ENCODE data around the gene PLCB1. TPM values are rescaled to one million over a fixed set of nuclear protein-coding genes. Genes with fewer than 3 reads are reported as not detected.
"Not testable (repeated sequence)": the region's sequence is repeated elsewhere in the genome, so short reads cannot be mapped to it uniquely, and the experiment has no call there.

Gene PLCB1
- polyA plus RNA-seq, 3 donors from 2014 or later: 11.0 to 20.4 (median 12.6) TPM

GRCh38 chr20:8432435-8433148 is 300.5 kb downstream of the PLCB1 start:
- Mint-ChIP-seq H3K9me3 (no peaks in the 10 kb centered on the region), H3K36me3 (peaks cover 0 to 8% (median 5%) of the 10 kb centered on the region in 3 donors), H3K4me1 (peaks cover 31 to 39% of the 10 kb centered on the region in 2 donors), H3K27ac (no peak overlapping the region), H3K27me3 (ENCODE audit: low read depth in 3 of 3) (peaks cover 2 to 24% (median 4%) of the 10 kb centered on the region in 3 donors), H3K4me3 (no peak overlapping the region)
- no peak for DNase-seq

DNA sequence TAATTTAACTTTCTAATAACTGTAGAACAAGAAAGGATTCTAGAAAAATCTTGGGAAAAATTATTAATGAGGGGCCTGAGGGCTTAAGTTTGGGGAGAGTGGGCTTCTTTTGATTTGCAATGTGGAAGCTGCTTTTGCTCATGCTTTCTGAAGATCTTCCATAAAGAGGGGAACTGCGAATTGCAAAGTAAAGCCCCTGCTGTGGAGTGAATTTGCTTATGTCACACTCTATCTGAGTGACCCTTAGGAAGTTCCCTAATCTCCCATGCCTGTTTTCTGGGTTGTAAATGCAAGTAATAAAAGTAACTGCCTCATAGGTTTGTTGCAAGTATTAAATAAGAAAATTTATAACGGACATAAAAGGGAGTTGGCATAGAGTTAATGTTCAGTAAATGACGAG is 301.2 kb downstream of the PLCB1 start:
- Mint-ChIP-seq H3K4me3 (no peak overlapping the region), H3K4me1 (peaks cover 24 to 32% of the 10 kb centered on the region in 2 donors), H3K27ac (no peak overlapping the region), H3K36me3 (peaks cover 0 to 8% (median 5%) of the 10 kb centered on the region in 3 donors), H3K9me3 (no peaks in the 10 kb centered on the region), H3K27me3 (ENCODE audit: low read depth in 3 of 3) (peaks cover under 1 to 22% (median 4%) of the 10 kb centered on the region in 3 donors)
- no peak for DNase-seq

DNA sequence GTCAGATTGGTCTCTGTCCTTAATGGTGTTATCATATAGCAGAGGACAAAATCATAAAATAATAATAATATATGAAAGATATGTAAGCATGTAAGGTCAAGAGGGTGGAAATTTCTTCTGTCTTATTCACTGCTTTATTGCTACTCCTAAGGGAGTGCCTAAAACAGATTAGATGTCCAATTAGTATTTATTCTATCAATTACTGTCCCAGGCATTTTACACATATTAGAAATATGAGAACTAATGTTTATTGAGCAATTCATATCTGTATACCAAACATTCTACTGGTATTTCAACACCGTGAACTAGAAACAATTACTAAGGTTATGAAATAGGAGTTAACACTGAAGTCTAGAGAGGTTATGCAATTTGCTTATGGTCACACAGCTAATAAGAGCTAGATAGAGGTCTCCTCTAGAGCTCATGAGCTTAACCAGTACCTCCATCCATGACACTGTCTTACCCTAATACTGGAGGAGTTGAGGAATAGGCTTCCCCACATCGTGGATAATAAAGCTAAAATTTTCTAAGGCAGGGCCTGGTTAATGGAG is 302.3 kb downstream of the PLCB1 start:
- peaks cover 12 to 21% of the 10 kb centered on the region in 2 donors for H3K4me1 Mint-ChIP-seq
- no peaks in the 10 kb centered on the region for H3K9me3 Mint-ChIP-seq
- H3K4me3 Mint-ChIP-seq: no peak overlapping the region
- DNase-seq: no peak
- H3K27me3 Mint-ChIP-seq (ENCODE audit: low read depth in 3 of 3): peaks cover 0 to 16% (median 4%) of the 10 kb centered on the region in 3 donors
- H3K27ac Mint-ChIP-seq: no peak overlapping the region
- peaks cover 0 to 8% (median 5%) of the 10 kb centered on the region in 3 donors for H3K36me3 Mint-ChIP-seq

GRCh38 chr20:8435285-8436035 is 303.4 kb downstream of the PLCB1 start:
- Mint-ChIP-seq H3K9me3 (no peaks in the 10 kb centered on the region), H3K27ac (no peak overlapping the region), H3K4me3 (no peak overlapping the region), H3K4me1 (peaks cover 3 to 10% of the 10 kb centered on the region in 2 donors), H3K36me3 (peaks cover 0 to 8% (median 5%) of the 10 kb centered on the region in 3 donors), H3K27me3 (ENCODE audit: low read depth in 3 of 3) (peaks cover 0 to 10% (median 0%) of the 10 kb centered on the region in 3 donors)
- DNase-seq: no peak

DNA sequence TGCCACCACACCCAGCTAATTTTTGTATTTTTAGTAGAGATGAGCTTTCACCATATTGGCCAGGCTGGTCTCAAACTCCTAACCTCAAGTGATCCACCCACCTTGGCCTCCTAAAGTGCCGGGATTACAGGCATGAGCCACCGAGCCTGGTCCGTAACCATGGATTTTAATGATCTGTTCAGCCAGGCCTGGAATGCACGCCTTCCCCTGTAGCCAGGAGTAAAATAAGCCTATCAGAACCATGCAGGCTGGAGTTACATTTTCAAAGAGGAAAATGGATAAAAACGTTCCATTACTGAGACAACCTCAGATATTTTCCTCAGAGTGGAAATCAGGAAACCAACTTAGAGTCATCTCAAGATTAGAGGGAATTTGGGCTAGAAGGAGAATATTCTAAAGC is 304.9 kb downstream of the PLCB1 start:
- DNase-seq; H3K27me3 Mint-ChIP-seq (ENCODE audit: low read depth in 3 of 3); H3K9me3 Mint-ChIP-seq; H3K27ac Mint-ChIP-seq; H3K4me3 Mint-ChIP-seq; H3K4me1 Mint-ChIP-seq; H3K36me3 Mint-ChIP-seq: not testable (repeated sequence)

DNA sequence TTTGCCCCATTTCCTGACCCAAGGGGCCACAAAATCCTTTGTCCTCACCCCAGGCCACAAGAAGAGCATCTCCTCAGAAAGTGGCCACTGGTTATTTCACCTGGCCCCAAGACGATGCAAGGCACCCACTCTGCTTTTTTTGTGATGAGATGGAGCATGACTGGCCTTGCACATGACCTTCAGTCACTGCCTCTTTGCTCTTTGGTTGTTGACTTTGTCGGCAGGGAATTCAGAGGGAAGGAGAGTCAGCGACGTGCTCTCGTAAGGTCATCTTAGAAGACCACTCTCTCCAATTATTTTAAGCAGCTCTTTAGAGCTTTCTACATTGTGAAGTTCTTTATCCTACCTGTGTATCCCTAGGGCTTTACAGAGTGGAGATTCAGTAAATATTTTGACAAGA is 306.7 kb downstream of the PLCB1 start:
- H3K4me1 Mint-ChIP-seq: peaks cover 1 to 6% of the 10 kb centered on the region in 2 donors
- H3K27ac Mint-ChIP-seq: no peak overlapping the region
- H3K9me3 Mint-ChIP-seq: no peaks in the 10 kb centered on the region
- DNase-seq: no peak
- H3K4me3 Mint-ChIP-seq: no peak overlapping the region
- no peaks in the 10 kb centered on the region for H3K27me3 Mint-ChIP-seq (ENCODE audit: low read depth in 3 of 3)
- H3K36me3 Mint-ChIP-seq: peaks cover 0 to 4% (median under 1%) of the 10 kb centered on the region in 3 donors

DNA sequence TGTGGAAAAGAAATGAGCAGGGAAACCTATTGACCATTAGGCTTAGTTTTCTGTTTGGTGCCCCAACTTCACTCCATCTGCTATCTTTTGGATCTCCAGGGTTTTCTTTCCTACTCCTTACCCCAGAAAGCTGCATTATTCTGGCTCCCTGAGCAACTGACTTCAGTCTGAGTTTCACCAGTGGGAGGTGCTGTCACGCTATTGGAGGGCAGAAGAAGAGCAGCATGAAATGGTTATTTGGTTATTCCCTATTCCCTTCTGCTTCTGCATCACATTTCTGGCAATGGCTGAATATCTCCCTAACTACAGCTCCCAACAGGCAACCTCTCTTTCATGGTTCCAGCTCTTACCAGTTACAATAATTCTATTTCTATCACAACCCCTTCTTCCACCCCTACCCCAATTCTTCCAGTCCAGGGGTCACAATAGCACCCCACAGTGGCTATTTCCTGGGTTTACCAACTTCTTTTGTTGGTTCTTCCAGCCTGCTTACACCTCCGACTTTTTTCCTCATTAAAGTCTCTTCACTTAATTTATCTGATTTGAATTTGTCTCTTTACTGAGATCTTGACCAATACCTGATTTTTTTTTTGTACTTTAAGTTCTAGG is 311.5 kb downstream of the PLCB1 start:
- Mint-ChIP-seq H3K4me3 (no peak overlapping the region), H3K4me1 (peaks cover 0 to 5% of the 10 kb centered on the region in 2 donors), H3K27ac (peak overlapping the region in 1 of 6 donors; percentile 31), H3K9me3 (no peaks in the 10 kb centered on the region), H3K36me3 (peaks cover 0 to 6% (median 3%) of the 10 kb centered on the region in 3 donors), H3K27me3 (ENCODE audit: low read depth in 3 of 3) (no peaks in the 10 kb centered on the region)
- DNase-seq: no peak

GRCh38 chr20:8447262-8448120 is 315.4 kb downstream of the PLCB1 start:
- H3K36me3 Mint-ChIP-seq: peaks cover 3 to 6% (median 5%) of the 10 kb centered on the region in 3 donors
- H3K4me1 Mint-ChIP-seq: peaks cover 0 to 5% of the 10 kb centered on the region in 2 donors
- no peak for DNase-seq
- no peak overlapping the region for H3K4me3 Mint-ChIP-seq
- H3K9me3 Mint-ChIP-seq: no peaks in the 10 kb centered on the region
- H3K27me3 Mint-ChIP-seq (ENCODE audit: low read depth in 3 of 3): peaks cover 0 to 2% (median 0%) of the 10 kb centered on the region in 3 donors
- H3K27ac Mint-ChIP-seq: peak overlapping the region in 1 of 6 donors; percentile 45

DNA sequence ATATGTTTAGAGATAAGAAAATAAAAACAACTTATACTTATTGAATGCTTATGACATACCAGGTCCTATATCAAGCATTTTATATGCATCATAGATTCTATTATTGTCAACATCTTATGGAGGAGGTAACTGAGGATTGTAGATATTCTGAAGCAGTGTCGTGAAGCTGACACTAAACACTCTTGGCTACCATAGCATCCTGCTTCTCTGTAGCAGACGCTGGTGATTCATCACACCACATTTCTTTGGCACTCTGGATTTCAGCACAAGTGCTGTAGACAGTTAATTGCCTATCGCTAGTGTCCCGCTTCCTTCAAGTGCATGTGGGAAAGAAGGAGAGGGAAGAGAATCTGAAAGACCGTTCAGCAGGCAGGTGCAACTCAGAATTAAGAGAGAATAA is 317.1 kb downstream of the PLCB1 start:
- Mint-ChIP-seq H3K4me3 (no peak overlapping the region), H3K36me3 (peaks cover 0 to 7% (median 0%) of the 10 kb centered on the region in 3 donors), H3K27ac (no peak overlapping the region), H3K27me3 (ENCODE audit: low read depth in 3 of 3) (peaks cover 0 to 2% (median 0%) of the 10 kb centered on the region in 3 donors), H3K9me3 (no peaks in the 10 kb centered on the region), H3K4me1 (peaks cover 10 to 13% of the 10 kb centered on the region in 2 donors)
- no peak for DNase-seq

DNA sequence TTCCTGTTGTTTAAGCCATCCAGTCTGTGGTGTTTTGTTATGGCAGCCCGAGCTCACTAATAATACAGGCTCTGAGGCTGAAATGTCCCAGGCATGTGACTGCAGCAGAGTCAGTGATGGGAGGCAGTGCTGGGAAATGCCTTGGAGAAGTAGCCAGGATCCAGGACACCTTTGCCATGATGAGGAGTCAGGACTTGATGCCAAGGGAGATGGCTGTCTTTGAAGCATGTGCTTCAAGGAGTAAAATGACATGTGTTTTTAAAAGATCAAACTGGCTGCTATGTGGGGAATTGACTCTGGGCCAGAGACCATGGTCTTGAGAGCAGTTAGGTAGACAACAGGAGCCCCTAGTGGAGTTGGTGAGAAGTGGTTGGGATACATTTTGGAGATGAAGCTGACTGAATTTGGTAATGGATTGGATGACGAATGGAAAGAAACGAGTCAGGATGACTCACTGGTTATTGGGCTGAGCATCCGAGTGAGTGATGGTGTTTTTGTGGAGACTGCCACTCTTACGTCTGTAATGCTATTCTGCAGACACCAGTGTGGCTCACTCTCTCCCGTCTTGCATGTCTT is 322.2 kb downstream of the PLCB1 start:
- H3K36me3 Mint-ChIP-seq: peaks cover 0 to 7% (median 0%) of the 10 kb centered on the region in 3 donors
- H3K9me3 Mint-ChIP-seq: no peaks in the 10 kb centered on the region
- H3K4me1 Mint-ChIP-seq: peaks cover 27 to 38% of the 10 kb centered on the region in 2 donors
- no peak overlapping the region for H3K4me3 Mint-ChIP-seq
- DNase-seq: peak in 2 of 3 donors; percentile 4 to 6
- H3K27ac Mint-ChIP-seq: no peak overlapping the region
- H3K27me3 Mint-ChIP-seq (ENCODE audit: low read depth in 3 of 3): peaks cover 0 to 2% (median 1%) of the 10 kb centered on the region in 3 donors

- H3K27ac Mint-ChIP-seq: no peak overlapping the region
- no peak overlapping the region for H3K4me3 Mint-ChIP-seq
- H3K9me3 Mint-ChIP-seq: no peaks in the 10 kb centered on the region
- H3K27me3 Mint-ChIP-seq (ENCODE audit: low read depth in 3 of 3): peaks cover 0 to 2% (median under 1%) of the 10 kb centered on the region in 3 donors
- H3K4me1 Mint-ChIP-seq: peaks cover 27 to 38% of the 10 kb centered on the region in 2 donors
- H3K36me3 Mint-ChIP-seq: peaks cover 0 to 5% (median 0%) of the 10 kb centered on the region in 3 donors
- no peak for DNase-seq
Measured at GRCh38 chr20:8456765-8457164, 324.7 kb downstream of the PLCB1 start.

DNA sequence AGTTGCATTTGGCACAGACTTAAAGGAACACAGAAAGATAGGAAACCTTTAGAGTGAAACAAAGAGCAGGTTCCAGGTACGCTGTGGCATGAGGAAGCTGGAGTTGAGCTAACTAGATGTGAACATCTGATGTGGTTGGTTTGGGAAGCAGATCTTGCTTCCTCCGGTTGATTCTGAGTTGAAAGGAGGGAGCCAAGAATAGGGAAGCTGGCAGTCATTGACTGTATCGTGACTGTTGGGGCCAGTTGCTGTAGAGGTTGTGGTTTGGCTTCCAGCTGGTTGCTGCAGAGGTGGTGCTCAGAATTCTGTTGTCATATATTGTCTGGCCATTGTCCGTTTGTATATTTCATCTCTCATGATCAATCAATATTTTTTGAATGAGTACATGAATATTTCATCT is 325.9 kb downstream of the PLCB1 start:
- Mint-ChIP-seq H3K36me3 (no peaks in the 10 kb centered on the region), H3K4me1 (peaks cover 25 to 38% of the 10 kb centered on the region in 2 donors), H3K27ac (peak overlapping the region in 2 of 6 donors; percentile 15 to 37), H3K27me3 (ENCODE audit: low read depth in 3 of 3) (peaks cover 0 to 2% (median 1%) of the 10 kb centered on the region in 3 donors), H3K4me3 (no peak overlapping the region), H3K9me3 (no peaks in the 10 kb centered on the region)
- DNase-seq: no peak
